Fibroblast of peridontal ligament (primary cell): ENCODE data around the gene POLR3GL.
"Not testable (repeated sequence)": the region's sequence is repeated elsewhere in the genome, so short reads cannot be mapped to it uniquely, and the experiment has no call there.

Source experiments
- DNase-seq: peaks from one replicate; pipeline ENCODE4 v3.0.0-alpha.2; 2010; ENCODE audit errors: extremely low read depth

The POLR3GL gene

DNA sequence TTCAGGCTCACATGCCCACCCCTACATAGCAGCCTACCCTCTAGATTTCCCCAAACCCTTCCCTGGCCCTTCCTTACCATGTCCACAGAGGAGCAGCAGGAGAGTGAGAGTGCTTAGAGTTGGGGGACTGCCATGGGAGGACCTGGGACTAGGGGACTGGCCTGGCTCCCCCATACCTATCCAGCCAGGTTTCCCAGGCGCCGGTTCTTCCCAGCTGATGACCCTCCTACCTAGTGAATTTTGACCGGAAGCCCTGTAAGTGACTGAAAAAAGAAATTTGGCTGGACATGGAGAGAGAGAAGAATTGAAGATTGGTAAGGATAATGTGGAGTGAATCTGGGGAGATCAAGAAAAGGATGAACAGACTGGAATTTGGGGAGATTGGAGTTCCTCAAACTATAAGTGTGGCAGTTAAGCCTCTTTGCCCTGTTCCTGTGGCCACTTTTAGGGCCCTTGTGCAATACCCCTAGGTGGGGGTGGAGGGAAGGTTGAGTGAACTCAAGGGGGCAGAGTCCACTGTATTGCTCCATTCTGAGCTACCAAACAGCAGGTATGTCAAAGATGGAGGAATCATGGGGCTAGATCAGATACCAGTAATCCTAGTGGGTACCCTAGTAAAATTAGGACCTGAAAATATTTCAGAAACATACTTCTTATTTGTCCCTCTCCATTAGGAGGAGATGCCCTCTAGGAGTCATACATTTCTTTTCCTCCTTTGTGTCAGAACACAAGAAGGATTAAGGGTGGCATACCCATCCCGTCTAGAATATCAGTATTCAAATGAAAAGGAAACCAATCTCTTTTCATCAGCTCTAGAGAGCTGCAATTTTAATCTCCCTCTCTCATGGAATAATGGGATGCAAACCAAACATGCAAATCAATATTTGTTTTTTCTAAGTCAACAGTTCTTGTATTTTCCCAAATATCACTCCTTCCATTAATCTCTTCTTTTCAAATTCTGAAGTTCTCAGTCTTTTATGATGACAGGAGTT lies 55.9 kb downstream of the POLR3GL start:
- DNase-seq = no peak

GRCh38 chr1:146021050-146021445 lies 56.6 kb downstream of the POLR3GL start:
- DNase-seq = no peak

GRCh38 chr1:146021622-146022402 lies 57.3 kb downstream of the POLR3GL start, which contains the start of gene HJV:
Gene HJV (minus strand): TSS chr1:146021735. CDS start chr1:146020231, 1,504 bp downstream.
- no peak for DNase-seq

GRCh38 chr1:146022403-146023127 lies 58.1 kb downstream of the POLR3GL start:
- DNase-seq = no peak

DNA sequence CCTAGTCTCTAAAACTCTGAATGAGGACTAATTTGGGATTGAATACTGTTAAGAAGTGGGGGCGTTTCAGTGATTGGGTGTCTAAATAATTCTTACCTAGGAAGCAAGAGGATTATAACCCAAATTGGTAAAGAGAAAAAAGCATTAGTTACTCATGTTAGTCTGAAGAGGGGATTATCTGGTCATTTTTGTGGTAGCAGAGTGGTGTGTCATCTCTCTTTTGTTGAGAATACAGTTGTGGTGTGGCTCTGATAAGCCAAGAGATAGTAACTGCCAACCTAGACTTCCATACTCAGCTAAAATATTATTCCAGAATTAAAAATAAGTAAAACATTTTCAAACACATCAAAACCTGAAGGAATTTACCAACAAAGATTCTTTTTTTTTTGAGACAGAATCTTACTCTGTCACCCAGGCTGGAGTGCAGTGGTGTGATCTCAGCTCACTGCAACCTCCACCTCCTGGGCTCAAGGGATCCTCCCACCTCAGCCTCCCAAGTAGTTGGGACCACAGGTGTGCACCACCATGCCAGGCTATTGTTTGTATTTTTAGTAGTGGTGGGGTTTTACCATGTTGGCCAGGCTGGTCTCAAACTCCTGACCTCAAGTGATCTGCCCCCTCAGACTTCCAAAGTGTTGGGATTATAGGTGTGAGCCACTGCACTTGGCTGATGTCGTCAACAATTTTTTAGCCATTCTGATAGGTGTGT lies 61.5 kb downstream of the POLR3GL start:
- DNase-seq = not testable (repeated sequence)

GRCh38 chr1:146026650-146027049 lies 62.2 kb downstream of the POLR3GL start:
- not testable (repeated sequence) for DNase-seq
